Gastroesophageal sphincter (tissue), 4 donors: ENCODE measurements around the gene THSD7A. TPM values are rescaled to one million over a fixed set of nuclear protein-coding genes. Genes with fewer than 3 reads are reported as not detected.

Source experiments
- ATAC-seq: fragments of 150-250 bp; one replicate; pipeline ENCODE4 v1.9.1; 2016; ENCODE audit warnings: mild to moderate bottlenecking, moderate library complexity
- H3K27ac ChIP-seq, 4 donors: fragments of 200-600 bp; sonication (generic) in 3 of 4; 1 replicate in 3 of 4; 2 replicates in 1 of 4; pipeline ENCODE4 v1.5.1; 2016 to 2019
- H3K27me3 ChIP-seq: fragments of 200-600 bp; sonication (generic); one replicate; pipeline ENCODE4 v1.5.1; 2019
- H3K36me3 ChIP-seq, 2 donors: fragments of 200-600 bp; sonication (generic); one replicate each; pipeline ENCODE4 v1.5.1; 2019; ENCODE audit warnings: control low read depth in 1 of 2
- H3K4me1 ChIP-seq, 3 donors: fragments of 200-600 bp; sonication (generic); 1 replicate in 2 of 3; 2 replicates in 1 of 3; pipeline ENCODE4 v1.5.1; 2016 to 2019; ENCODE audit warnings: control low read depth in 2 of 3
- H3K4me3 ChIP-seq, 2 donors: fragments of 200-600 bp; sonication (generic); one replicate each; pipeline ENCODE4 v1.5.1; 2019; ENCODE audit warnings: mild to moderate bottlenecking in 1 of 2, moderate library complexity in 1 of 2
- H3K9me3 ChIP-seq, 3 donors: fragments of 200-600 bp; sonication (generic); one replicate each; pipeline ENCODE4 v1.5.1; 2017 to 2019; ENCODE audit warnings: control low read depth in 2 of 3
- EP300 ChIP-seq: sonication (generic); formaldehyde crosslinking; IDR thresholded peaks from one replicate; pipeline ENCODE4 v1.6.1; 2017; ENCODE audit warnings: antibody characterized with exemption, mild to moderate bottlenecking
- POLR2A ChIP-seq, 2 donors: fragments of 450-650 bp; IDR thresholded peaks; one replicate each; pipeline ENCODE4 v1.6.1; 2017; ENCODE audit warnings: antibody characterized with exemption in 2 of 2, mild to moderate bottlenecking in 2 of 2, moderate library complexity in 1 of 2
- POLR2AphosphoS5 ChIP-seq: sonication (generic); formaldehyde crosslinking; IDR thresholded peaks from one replicate; pipeline ENCODE4 v1.6.1; 2017; ENCODE audit warnings: antibody characterized with exemption
- WGBS, 2 donors: methylation state at CpG; one replicate each; pipeline ENCODE4 v1.1.5; 2018; ENCODE audit warnings: low coverage in 1 of 2; 5-methylcytosine and 5-hydroxymethylcytosine counted together
- total RNA-seq, 4 donors: library from RNA; depleted of rRNA; stranded (reverse); fragments of >200 nt; gene quantifications; one replicate each; pipeline ENCODE4 v1.1.0, GENCODE V29; 2016
- TF ChIP-seq, protein P1 (sequence below), 4 experiments: fragments of 200-600 bp in 2 of 4; fragments of 450-650 bp in 2 of 4; sonication (generic) in 1 of 4; IDR thresholded peaks; one replicate each; pipeline ENCODE4 v1.5.1; 2017 to 2019; ENCODE audit warnings: antibody characterized with exemption in 4 of 4, mild to moderate bottlenecking in 2 of 4, moderate library complexity in 2 of 4

The THSD7A gene
- total RNA-seq, 4 donors from 2014 or later, result 2.9 to 6.2 (median 3.9) TPM

DNA sequence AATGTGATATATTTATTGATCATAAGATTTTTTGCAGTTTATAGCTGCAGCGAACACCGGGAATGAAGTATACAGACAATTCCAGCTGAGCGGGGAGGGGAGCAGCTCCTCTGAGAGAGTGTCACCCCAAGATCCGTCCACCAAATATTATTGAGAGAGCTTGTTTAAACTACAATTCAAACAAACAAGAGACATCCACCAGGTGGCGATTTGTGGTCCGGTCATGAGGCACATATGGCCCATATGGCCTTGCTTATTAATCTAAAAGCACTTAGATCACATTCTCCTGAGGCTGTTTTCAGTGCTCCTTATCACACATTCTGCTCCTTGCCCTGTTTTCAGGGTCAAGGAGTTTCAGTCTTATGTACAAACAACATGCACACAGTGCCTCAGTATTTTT, 83.1 kb downstream of the THSD7A start:
- TF ChIP-seq, protein P1, sequence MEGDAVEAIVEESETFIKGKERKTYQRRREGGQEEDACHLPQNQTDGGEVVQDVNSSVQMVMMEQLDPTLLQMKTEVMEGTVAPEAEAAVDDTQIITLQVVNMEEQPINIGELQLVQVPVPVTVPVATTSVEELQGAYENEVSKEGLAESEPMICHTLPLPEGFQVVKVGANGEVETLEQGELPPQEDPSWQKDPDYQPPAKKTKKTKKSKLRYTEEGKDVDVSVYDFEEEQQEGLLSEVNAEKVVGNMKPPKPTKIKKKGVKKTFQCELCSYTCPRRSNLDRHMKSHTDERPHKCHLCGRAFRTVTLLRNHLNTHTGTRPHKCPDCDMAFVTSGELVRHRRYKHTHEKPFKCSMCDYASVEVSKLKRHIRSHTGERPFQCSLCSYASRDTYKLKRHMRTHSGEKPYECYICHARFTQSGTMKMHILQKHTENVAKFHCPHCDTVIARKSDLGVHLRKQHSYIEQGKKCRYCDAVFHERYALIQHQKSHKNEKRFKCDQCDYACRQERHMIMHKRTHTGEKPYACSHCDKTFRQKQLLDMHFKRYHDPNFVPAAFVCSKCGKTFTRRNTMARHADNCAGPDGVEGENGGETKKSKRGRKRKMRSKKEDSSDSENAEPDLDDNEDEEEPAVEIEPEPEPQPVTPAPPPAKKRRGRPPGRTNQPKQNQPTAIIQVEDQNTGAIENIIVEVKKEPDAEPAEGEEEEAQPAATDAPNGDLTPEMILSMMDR (IDR thresholded peaks at IDR 0.05), result no peak
- TF ChIP-seq EP300 (no peak), POLR2AphosphoS5 (no peak), POLR2A (IDR thresholded peaks at IDR 0.05) (no peak)
- Histone ChIP-seq H3K27ac (no peak overlapping the region), H3K9me3 (no peaks in the 10 kb centered on the region), H3K27me3 (no peaks in the 10 kb centered on the region), H3K36me3 (no peaks in the 10 kb centered on the region), H3K4me3 (no peak overlapping the region), H3K4me1 (no peaks in the 10 kb centered on the region)
- no peak for ATAC-seq
- WGBS, 2 donors, result 79 to 88% methylated on average over 4 to 6 of the region's 6 CpGs

DNA sequence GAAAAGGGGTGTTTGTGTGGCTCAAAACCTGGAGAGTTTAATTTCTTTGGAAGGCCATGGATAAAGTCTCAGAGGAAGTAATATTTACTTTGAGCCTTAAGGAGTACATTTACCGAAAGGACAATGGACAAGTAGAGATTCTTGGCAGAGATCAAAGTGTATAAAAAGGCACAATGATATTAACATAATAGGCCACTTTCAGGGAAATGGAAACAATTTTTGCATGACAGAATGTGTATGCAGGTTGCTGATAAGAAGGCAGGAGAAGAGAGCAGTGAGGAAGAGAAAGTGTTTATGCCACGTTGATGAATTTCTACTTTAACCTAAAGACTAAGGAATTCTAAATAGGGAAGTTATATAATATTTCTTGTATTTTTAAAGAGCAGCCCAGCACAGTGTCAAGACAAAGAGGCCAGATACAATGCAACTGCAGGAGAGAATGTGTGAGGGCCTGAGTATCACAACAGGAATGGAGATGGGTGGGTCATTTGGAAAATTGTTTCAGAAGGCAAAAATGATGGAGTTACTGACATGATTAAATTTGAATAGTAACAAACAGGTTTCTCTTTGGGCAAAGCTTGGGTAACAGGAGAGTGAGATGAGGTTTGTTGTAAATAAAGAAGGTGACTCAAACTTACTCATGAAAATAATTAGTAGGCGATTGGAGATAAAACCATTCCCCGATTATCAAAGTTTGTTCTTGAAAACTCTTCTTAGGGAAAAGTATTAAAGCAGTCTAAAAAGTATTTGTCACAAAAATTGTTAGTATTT, 84.1 kb downstream of the THSD7A start:
- Histone ChIP-seq H3K9me3 (no peaks in the 10 kb centered on the region), H3K27ac (no peak overlapping the region), H3K27me3 (no peaks in the 10 kb centered on the region), H3K4me3 (no peak overlapping the region), H3K36me3 (no peaks in the 10 kb centered on the region), H3K4me1 (no peaks in the 10 kb centered on the region)
- no peak for TF ChIP-seq POLR2A (IDR thresholded peaks at IDR 0.05)
- TF ChIP-seq, protein P1 (IDR thresholded peaks at IDR 0.05), result no peak
- no peak for TF ChIP-seq EP300
- TF ChIP-seq POLR2AphosphoS5, result no peak
- no peak for ATAC-seq
- WGBS, 2 donors, result 75 to 83% methylated on average over 4 of the region's 4 CpGs

- Histone ChIP-seq H3K4me1 (no peaks in the 10 kb centered on the region), H3K27me3 (no peaks in the 10 kb centered on the region), H3K4me3 (no peak overlapping the region), H3K9me3 (no peaks in the 10 kb centered on the region), H3K27ac (no peak overlapping the region), H3K36me3 (no peaks in the 10 kb centered on the region)
- ATAC-seq, result no peak
- WGBS, 2 donors, result 93 to 100% methylated on average over 1 of the region's 1 CpG
- TF ChIP-seq EP300 (no peak), POLR2A (IDR thresholded peaks at IDR 0.05) (no peak)
Measured at GRCh38 chr7:11746591-11746990, 85.4 kb downstream of the THSD7A start.

- Histone ChIP-seq H3K27ac (no peak overlapping the region), H3K4me1 (no peaks in the 10 kb centered on the region), H3K9me3 (no peaks in the 10 kb centered on the region), H3K36me3 (no peaks in the 10 kb centered on the region), H3K4me3 (no peak overlapping the region), H3K27me3 (no peaks in the 10 kb centered on the region)
- ATAC-seq, result no peak
- 86 to 91% methylated on average over 1 of the region's 1 CpG for WGBS, 2 donors
- no peak for TF ChIP-seq POLR2A (IDR thresholded peaks at IDR 0.05)
- TF ChIP-seq EP300, result no peak
- no peak for TF ChIP-seq POLR2AphosphoS5
- TF ChIP-seq, protein P1 (IDR thresholded peaks at IDR 0.05), result no peak
Measured at GRCh38 chr7:11743548-11743947, 88.5 kb downstream of the THSD7A start.

DNA sequence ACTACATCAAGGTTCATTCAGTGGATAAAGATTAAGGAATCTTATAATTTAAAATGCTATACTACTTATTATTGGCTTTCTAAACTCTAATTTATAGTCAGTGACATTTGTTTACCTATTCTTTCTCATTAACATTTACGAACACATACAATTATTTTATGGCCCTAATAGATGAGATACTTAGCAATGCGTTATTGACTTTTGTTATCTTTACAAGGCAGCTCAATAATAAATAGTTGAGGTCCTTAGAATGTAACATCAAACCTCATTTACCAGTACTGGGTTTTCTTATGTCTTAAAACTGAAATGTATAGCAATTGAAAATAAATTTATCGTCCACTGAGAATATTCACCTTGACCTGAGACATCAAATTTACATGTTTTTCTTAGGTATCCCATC, 89.0 kb downstream of the THSD7A start:
- WGBS, 2 donors, result 80 to 88% methylated on average over 3 of the region's 3 CpGs
- H3K36me3 ChIP-seq, result no peaks in the 10 kb centered on the region
- H3K9me3 ChIP-seq, result no peaks in the 10 kb centered on the region
- TF ChIP-seq, protein P1 (IDR thresholded peaks at IDR 0.05), result no peak
- TF ChIP-seq EP300 (no peak), POLR2AphosphoS5 (no peak), POLR2A (IDR thresholded peaks at IDR 0.05) (no peak)
- no peak overlapping the region for H3K4me3 ChIP-seq
- no peaks in the 10 kb centered on the region for H3K27me3 ChIP-seq
- no peak for ATAC-seq
- no peaks in the 10 kb centered on the region for H3K4me1 ChIP-seq
- no peak overlapping the region for H3K27ac ChIP-seq
